GM12878 (cell line): ENCODE measurements around the gene PC. TPM values are rescaled to one million over a fixed set of nuclear protein-coding genes. Genes with fewer than 3 reads are reported as not detected.

Experiments used
- CHD4 ChIP-seq: fragments of 200-600 bp; sonication (generic); IDR thresholded peaks from 2 replicates; pipeline ENCODE4 v1.6.1; 2016; ENCODE audit warnings: mild to moderate bottlenecking
- ESRRA ChIP-seq: IDR thresholded peaks from 2 replicates; pipeline ENCODE4 v1.6.1; 2012; ENCODE audit warnings: mild to moderate bottlenecking, low read length, improper control_type of control experiment
- HDAC6 ChIP-seq: fragments of 200-600 bp; sonication (generic); IDR thresholded peaks from one replicate; pipeline ENCODE4 v1.8.0; 2017; ENCODE audit warnings: antibody characterized with exemption; ENCODE audit not compliant: unreplicated experiment
- IKZF2 ChIP-seq, 2 experiments: fragments of 450-650 bp; IDR thresholded peaks; 2 replicates each; pipeline ENCODE4 v1.6.1; 2017; ENCODE audit warnings: mild to moderate bottlenecking in 2 of 2, moderate library complexity in 2 of 2
- MLLT1 ChIP-seq: fragments of 450-650 bp; IDR thresholded peaks from 2 replicates; pipeline ENCODE4 v1.6.1; 2016; ENCODE audit warnings: mild to moderate bottlenecking
- NR2F1 ChIP-seq: fragments of 450-650 bp; conservative IDR thresholded peaks from 2 replicates; pipeline ENCODE4 v1.6.1; 2017; ENCODE audit warnings: mild to moderate bottlenecking
- RB1 ChIP-seq: fragments of 450-650 bp; formaldehyde crosslinking; IDR thresholded peaks from 2 replicates; pipeline ENCODE4 v1.6.1; 2017; ENCODE audit warnings: mild to moderate bottlenecking, borderline replicate concordance
- RBBP5 ChIP-seq: fragments of 200-600 bp; sonication (generic); conservative IDR thresholded peaks from 2 replicates; pipeline ENCODE4 v1.6.1; 2016
- RELB ChIP-seq: fragments of 450-650 bp; IDR thresholded peaks from 2 replicates; pipeline ENCODE4 v1.6.1; 2017; ENCODE audit warnings: low read depth, mild to moderate bottlenecking, moderate library complexity
- RFX5 ChIP-seq: IDR thresholded peaks from 2 replicates; pipeline ENCODE4 v1.6.1; 2011; ENCODE audit warnings: low read depth, low read length, improper control_type of control experiment
- TCF7 ChIP-seq: IDR thresholded peaks from 2 replicates; pipeline ENCODE4 v1.6.1; 2014; ENCODE audit warnings: antibody characterized with exemption, borderline replicate concordance
- ZSCAN29 ChIP-seq: fragments of 450-650 bp; IDR thresholded peaks from 2 replicates; pipeline ENCODE4 v1.6.1; 2017; ENCODE audit warnings: mild to moderate bottlenecking, moderate library complexity
- polyA plus RNA-seq, 11 experiments: library from polyadenylated mRNA; depleted of rRNA in 4 of 11; unstranded in 6 of 11; stranded (reverse) in 5 of 11; fragments of >200 nt; fragmentation: Nextera tagmentation in 4 of 11; fragmentation: Illumina TruSeq in 1 of 11; extraction: Ambion mirVana in 4 of 11; extraction: Trizol in 1 of 11; gene quantifications; 1 replicate in 1 of 11; 2 replicates in 10 of 11; pipeline versions ENCODE4 v1.2.1 to v1.2.3, GENCODE V29; 2011 to 2016; ENCODE audit warnings: inconsistent platforms in 2 of 11, missing spikeins in 2 of 11, low read depth in 1 of 11
- total RNA-seq, 4 experiments: library from RNA; depleted of rRNA in 3 of 4; stranded (reverse); fragments of >200 nt in 3 of 4; fragmentation: Illumina TruSeq in 1 of 4; extraction: Trizol in 1 of 4; gene quantifications; 2 replicates each; pipeline versions ENCODE4 v1.2.1 to v1.2.3, GENCODE V29; 2013 to 2021

PC gene
- total and polyA plus RNA-seq, 10 of the 15 experiments (the other 5 are each of a cell fraction or from before 2014, with no cell fraction given), result 0.22 to 10.3 (median 4.5) TPM

- TF ChIP-seq ESRRA, result no peak
- no peak for TF ChIP-seq HDAC6
- no peak for TF ChIP-seq RB1
- TF ChIP-seq MLLT1, result no peak
- TF ChIP-seq RELB, result no peak
- TF ChIP-seq ZSCAN29, result no peak
- no peak for TF ChIP-seq CHD4
- TF ChIP-seq RFX5, result no peak
- no peak for TF ChIP-seq RBBP5
- no peak for TF ChIP-seq NR2F1
- TF ChIP-seq IKZF2 (IDR thresholded peaks at IDR 0.05), result no peak
- TF ChIP-seq TCF7, result no peak
Measured at GRCh38 chr11:66863428-66864125, 94.6 kb downstream of the PC start (continued).
